Esophagus (tissue), 2 donors: ENCODE measurements around the gene SLAMF7. TPM values are rescaled to one million over a fixed set of nuclear protein-coding genes. Genes with fewer than 3 reads are reported as not detected.

Experiments
- H3K27ac ChIP-seq, 2 donors: one replicate each; pipeline ENCODE4 v1.5.1; 2013; ENCODE audit warnings: low read depth in 2 of 2, mild to moderate bottlenecking in 2 of 2, inconsistent platforms in 1 of 2, low read length in 1 of 2, moderate library complexity in 1 of 2
- H3K27me3 ChIP-seq, 2 donors: one replicate each; pipeline ENCODE4 v1.6.1; 2013; ENCODE audit warnings: low read length in 2 of 2, control low read depth in 1 of 2, mild to moderate bottlenecking in 1 of 2; ENCODE audit not compliant: insufficient read depth in 2 of 2, control insufficient read depth in 1 of 2
- H3K36me3 ChIP-seq, 2 donors: one replicate each; pipeline ENCODE4 v1.6.1; 2013; ENCODE audit warnings: low read length in 1 of 2; ENCODE audit not compliant: control insufficient read depth in 2 of 2, insufficient read depth in 2 of 2
- H3K4me1 ChIP-seq, 2 donors: one replicate each; pipeline ENCODE4 v1.6.1; 2013; ENCODE audit warnings: low read length in 1 of 2; ENCODE audit not compliant: control insufficient read depth in 2 of 2, insufficient read depth in 2 of 2
- H3K4me3 ChIP-seq, 2 donors: one replicate each; pipeline ENCODE4 v1.5.1; 2013; ENCODE audit warnings: low read length in 2 of 2, mild to moderate bottlenecking in 2 of 2, low read depth in 1 of 2, moderate library complexity in 1 of 2
- H3K9me3 ChIP-seq, 2 donors: one replicate each; pipeline ENCODE4 v1.6.1; 2013; ENCODE audit warnings: mild to moderate bottlenecking in 2 of 2, low read depth in 1 of 2, low read length in 1 of 2, moderate library complexity in 1 of 2; ENCODE audit not compliant: control insufficient read depth in 2 of 2, insufficient read depth in 1 of 2
- WGBS, 2 donors: extraction: QIAGEN DNeasy Blood & Tissue Kit; methylation state at CpG; one replicate each; pipeline ENCODE4 v1.1.7; 2013; 5-methylcytosine and 5-hydroxymethylcytosine counted together
- polyA plus RNA-seq, 2 donors: library from polyadenylated mRNA; stranded (reverse); fragments of 200-250 nt; gene quantifications; one replicate each; pipeline ENCODE4 v1.2.3, GENCODE V29; 2013
- donor health status: healthy with polysubstance abuse.
- donor health status: Bipolar disorder and iron deficiency.

SLAMF7 gene
- polyA plus RNA-seq, 2 donors: 2.9 to 4.0 TPM

DNA sequence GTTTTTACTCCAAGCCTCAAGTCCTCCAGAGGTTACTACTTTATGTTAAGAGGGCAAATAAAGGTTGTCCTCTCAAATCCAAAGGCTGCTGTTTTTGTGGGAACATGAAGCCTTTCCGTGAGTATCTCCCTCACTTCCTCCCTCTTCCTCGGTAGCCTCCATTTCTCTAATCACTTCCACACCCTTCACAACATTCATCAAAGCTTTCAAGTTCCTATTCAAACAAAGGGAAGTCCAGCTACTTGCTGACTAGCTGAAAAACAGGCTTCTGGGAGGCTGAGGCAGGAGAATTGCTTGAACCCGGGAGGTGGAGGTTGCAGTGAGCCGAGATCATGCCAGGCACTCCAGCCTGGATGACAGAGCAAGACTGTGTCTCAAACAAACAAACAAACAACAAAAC is 20.8 kb upstream of the SLAMF7 start:
- Histone ChIP-seq H3K9me3 (no peaks in the 10 kb centered on the region), H3K36me3 (no peaks in the 10 kb centered on the region), H3K27ac (no peak overlapping the region), H3K27me3 (no peaks in the 10 kb centered on the region), H3K4me1 (no peaks in the 10 kb centered on the region), H3K4me3 (no peak overlapping the region)
- 74 to 80% methylated on average over 4 of the region's 4 CpGs for WGBS, 2 donors

- Histone ChIP-seq H3K4me1 (no peaks in the 10 kb centered on the region), H3K27me3 (no peaks in the 10 kb centered on the region), H3K27ac (no peak overlapping the region), H3K9me3 (no peaks in the 10 kb centered on the region), H3K4me3 (no peak overlapping the region), H3K36me3 (no peaks in the 10 kb centered on the region)
- WGBS, 2 donors: 86 to 89% methylated on average over 3 of the region's 3 CpGs
These were observed 18.5 kb upstream of the SLAMF7 start for GRCh38 chr1:160720356-160721085.

- Histone ChIP-seq H3K4me1 (no peaks in the 10 kb centered on the region), H3K9me3 (no peaks in the 10 kb centered on the region), H3K36me3 (no peaks in the 10 kb centered on the region), H3K27me3 (no peaks in the 10 kb centered on the region), H3K27ac (no peak overlapping the region), H3K4me3 (no peak overlapping the region)
These were observed 17.6 kb upstream of the SLAMF7 start for GRCh38 chr1:160721473-160721872.

- H3K4me3 ChIP-seq: no peak overlapping the region
- WGBS, 2 donors: 81 to 82% methylated on average over 10 of the region's 10 CpGs
- H3K27me3 ChIP-seq: no peaks in the 10 kb centered on the region
- H3K9me3 ChIP-seq: no peaks in the 10 kb centered on the region
- no peak overlapping the region for H3K27ac ChIP-seq
- no peaks in the 10 kb centered on the region for H3K36me3 ChIP-seq
- H3K4me1 ChIP-seq: no peaks in the 10 kb centered on the region
These were observed 16.3 kb upstream of the SLAMF7 start for GRCh38 chr1:160722726-160723125.

- Histone ChIP-seq H3K27me3 (no peaks in the 10 kb centered on the region), H3K4me3 (no peak overlapping the region), H3K27ac (no peak overlapping the region), H3K36me3 (no peaks in the 10 kb centered on the region), H3K9me3 (no peaks in the 10 kb centered on the region), H3K4me1 (no peaks in the 10 kb centered on the region)
- WGBS, 2 donors: 60 to 62% methylated on average over 2 of the region's 2 CpGs
These were observed 15.7 kb upstream of the SLAMF7 start for GRCh38 chr1:160723332-160723731.

- no peak overlapping the region for H3K4me3 ChIP-seq
- no peaks in the 10 kb centered on the region for H3K4me1 ChIP-seq
- H3K9me3 ChIP-seq: no peaks in the 10 kb centered on the region
- no peak overlapping the region for H3K27ac ChIP-seq
- H3K27me3 ChIP-seq: no peaks in the 10 kb centered on the region
- H3K36me3 ChIP-seq: no peaks in the 10 kb centered on the region
- WGBS, 2 donors: 75 to 76% methylated on average over 11 of the region's 11 CpGs
These were observed 14.4 kb upstream of the SLAMF7 start for GRCh38 chr1:160724465-160725242.

DNA sequence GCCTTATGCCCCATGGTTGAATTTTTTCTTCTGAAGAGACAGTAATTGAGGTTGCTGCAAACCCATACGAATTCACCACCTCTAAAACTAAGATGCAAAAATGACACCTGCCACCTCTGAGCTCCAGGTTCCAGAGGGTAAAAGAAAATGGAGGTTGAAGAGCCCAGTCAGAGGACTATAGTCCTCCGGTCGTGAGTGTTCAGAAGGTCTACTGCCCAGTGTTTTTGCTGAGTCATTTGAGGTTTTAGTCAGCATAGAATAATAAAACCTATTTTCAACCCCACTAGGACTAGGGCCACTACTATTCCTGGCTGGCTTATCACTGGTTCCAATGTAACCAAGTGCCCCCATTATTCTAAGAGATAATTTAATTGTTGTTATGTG is 12.9 kb upstream of the SLAMF7 start:
- H3K4me1 ChIP-seq: no peaks in the 10 kb centered on the region
- peak overlapping the region; percentile 30 to 49 for H3K27ac ChIP-seq
- 26 to 35% methylated on average over 3 of the region's 3 CpGs for WGBS, 2 donors

GRCh38 chr1:160726498-160727315 is 12.3 kb upstream of the SLAMF7 start:
- H3K9me3 ChIP-seq: no peaks in the 10 kb centered on the region
- H3K36me3 ChIP-seq: no peaks in the 10 kb centered on the region
- H3K4me3 ChIP-seq: no peak overlapping the region
- H3K27me3 ChIP-seq: no peaks in the 10 kb centered on the region
- WGBS, 2 donors: 9 to 12% methylated on average over 8 of the region's 8 CpGs
- no peaks in the 10 kb centered on the region for H3K4me1 ChIP-seq
- peak overlapping the region; percentile 74 to 85 for H3K27ac ChIP-seq

More for the DNA sequence above, 12.9 kb upstream of the SLAMF7 start:
- Histone ChIP-seq H3K9me3 (no peaks in the 10 kb centered on the region), H3K27me3 (no peaks in the 10 kb centered on the region), H3K36me3 (no peaks in the 10 kb centered on the region), H3K4me3 (no peak overlapping the region)

- no peak overlapping the region for H3K27ac ChIP-seq
These were observed 11.8 kb upstream of the SLAMF7 start for GRCh38 chr1:160727316-160727640.

More at GRCh38 chr1:160727316-160727640, 11.8 kb upstream of the SLAMF7 start:
- H3K4me1 ChIP-seq: no peaks in the 10 kb centered on the region
- no peaks in the 10 kb centered on the region for H3K27me3 ChIP-seq
- H3K36me3 ChIP-seq: no peaks in the 10 kb centered on the region
- no peak overlapping the region for H3K4me3 ChIP-seq
- H3K9me3 ChIP-seq: no peaks in the 10 kb centered on the region
